GM12874 (cell line): Measurements from ENCODE around the gene SHISA8.

ENCODE experiments used
- TF ChIP-seq, protein P1 (sequence below): IDR thresholded peaks from 2 replicates; pipeline ENCODE4 v1.5.1; 2011; ENCODE audit warnings: low read depth, mild to moderate bottlenecking, control low read depth, low read length, moderate library complexity; ENCODE audit not compliant: insufficient read depth

Gene SHISA8

DNA sequence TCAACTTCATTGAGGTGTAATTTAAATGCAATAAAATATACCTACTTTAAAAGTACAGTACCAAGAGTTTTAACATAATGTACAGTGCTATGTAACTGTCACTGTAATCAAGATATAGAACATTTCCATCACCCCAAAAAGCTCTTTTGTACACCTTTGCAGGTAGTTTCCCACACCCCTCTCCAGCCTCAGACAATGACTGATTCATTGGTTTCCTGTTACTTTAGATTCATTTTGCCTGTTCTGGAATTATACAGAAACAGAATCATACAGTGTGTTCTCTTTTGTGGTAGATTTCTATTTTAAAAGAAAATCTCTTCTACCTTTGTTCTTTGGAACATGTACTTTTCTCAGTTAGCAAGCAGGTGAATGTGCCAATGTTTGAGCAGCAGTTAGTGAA, 38.2 kb downstream of the SHISA8 start:
- TF ChIP-seq, protein P1, sequence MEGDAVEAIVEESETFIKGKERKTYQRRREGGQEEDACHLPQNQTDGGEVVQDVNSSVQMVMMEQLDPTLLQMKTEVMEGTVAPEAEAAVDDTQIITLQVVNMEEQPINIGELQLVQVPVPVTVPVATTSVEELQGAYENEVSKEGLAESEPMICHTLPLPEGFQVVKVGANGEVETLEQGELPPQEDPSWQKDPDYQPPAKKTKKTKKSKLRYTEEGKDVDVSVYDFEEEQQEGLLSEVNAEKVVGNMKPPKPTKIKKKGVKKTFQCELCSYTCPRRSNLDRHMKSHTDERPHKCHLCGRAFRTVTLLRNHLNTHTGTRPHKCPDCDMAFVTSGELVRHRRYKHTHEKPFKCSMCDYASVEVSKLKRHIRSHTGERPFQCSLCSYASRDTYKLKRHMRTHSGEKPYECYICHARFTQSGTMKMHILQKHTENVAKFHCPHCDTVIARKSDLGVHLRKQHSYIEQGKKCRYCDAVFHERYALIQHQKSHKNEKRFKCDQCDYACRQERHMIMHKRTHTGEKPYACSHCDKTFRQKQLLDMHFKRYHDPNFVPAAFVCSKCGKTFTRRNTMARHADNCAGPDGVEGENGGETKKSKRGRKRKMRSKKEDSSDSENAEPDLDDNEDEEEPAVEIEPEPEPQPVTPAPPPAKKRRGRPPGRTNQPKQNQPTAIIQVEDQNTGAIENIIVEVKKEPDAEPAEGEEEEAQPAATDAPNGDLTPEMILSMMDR: no peak

DNA sequence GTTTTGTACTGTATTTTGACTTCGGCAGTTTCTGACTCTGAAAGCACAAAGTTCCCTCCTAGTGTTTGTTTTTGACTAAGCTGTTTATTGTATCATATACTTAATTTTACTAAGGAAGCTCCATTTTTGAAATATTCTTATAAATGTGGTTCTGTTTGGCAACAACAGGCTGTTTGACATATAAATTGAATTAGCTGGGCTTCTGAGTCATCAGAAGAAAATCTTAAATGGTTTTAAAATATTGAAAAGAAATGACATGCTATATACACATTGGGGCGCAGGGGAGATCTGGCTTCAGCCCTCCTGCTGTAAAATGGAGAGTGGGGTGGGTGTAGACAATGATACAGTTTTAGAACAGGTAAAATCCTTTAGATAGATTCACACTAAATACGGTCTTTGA, 38.6 kb downstream of the SHISA8 start:
- TF ChIP-seq, protein P1: no peak

DNA sequence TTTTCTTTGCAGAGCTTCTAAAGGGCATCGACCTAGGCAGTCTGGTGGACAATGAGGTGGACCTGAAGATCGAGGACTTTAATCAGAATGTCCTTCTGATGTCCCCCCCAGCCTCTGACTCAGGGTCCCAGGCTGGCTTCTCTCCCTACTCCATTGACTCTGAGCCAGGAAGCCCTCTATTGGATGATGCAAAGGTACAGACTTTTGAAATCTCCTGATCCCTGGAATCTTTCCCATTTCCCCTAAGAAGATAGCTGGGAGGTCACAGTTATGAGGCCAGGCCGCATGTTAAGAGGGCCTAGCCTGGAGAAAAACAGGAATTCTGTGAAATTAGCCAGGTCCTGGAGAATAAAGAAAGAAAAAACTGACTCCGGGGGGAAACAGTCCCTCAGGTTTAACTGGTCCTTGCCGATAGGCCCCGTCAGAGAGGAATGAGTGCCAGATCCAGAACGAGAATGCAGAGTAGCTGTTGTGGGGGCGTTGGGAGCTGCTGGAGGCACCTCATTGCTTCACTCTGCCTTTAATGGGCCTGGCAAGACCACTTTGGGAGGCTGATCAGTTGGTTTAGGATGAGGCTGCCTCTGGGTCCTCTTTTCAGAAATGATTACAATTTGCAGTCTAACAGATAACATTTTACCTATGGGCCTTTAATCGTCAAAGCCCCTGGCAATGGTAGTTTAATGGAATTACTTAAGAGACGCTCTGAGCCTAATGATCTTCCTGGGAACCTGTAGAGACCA, 39.2 kb downstream of the SHISA8 start:
- TF ChIP-seq, protein P1: no peak

DNA sequence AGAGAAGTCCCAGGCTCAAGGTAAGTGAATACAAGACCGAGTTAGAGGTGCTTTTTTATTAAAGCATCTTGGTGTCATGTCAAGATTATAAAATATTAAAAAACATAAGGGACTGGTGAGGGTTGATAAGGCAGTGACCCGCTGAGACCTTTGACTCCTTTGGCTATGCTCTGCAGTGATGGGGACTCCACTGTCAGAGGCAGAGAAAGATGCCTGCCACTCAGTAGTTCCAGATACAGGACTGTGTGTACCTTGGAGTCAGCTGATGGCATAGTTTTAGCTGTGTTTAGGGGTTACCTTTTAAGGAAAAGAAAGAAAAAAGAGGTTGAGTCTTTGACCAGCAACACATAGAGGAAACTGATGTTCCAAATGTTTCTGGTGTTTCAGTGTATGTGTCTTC, 40.8 kb downstream of the SHISA8 start:
- TF ChIP-seq, protein P1: no peak

DNA sequence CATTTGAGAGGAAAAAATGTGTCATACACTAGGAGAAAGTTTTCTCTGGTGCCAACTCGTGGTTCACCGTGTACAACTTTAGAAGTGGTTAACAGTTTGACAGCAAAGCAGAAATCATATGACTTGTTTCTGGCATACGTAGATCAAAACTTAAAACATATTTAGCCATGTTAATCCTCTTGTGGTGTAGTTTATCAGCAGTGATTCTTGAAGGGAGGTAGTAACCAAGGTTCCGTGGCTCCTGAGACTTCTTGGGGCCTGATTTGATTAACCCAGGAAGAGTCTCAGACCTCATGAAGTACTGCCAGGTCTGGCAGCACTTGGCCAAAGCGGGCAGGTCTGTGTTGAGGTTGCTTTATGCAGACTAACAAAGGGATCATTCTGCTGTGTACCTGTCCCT, 41.5 kb downstream of the SHISA8 start:
- TF ChIP-seq, protein P1: no peak

DNA sequence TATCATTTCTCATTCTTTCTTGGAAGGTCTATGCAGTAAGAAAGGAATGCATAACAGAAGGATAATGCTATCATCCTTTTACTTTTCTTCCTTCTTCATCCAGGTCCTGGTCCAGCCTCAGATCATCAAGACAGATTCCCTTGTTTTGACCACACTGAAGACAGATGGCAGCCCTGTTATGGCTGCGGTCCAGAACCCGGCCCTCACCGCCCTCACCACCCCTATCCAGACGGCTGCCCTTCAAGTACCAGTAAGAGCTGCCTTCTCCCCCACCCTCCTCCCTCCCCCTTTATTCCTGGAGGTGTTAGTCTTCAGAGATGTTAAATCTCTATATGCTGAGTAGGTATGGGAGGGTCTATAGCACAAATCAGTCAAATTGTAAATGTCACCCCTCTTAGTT, 44.1 kb downstream of the SHISA8 start:
- TF ChIP-seq, protein P1: no peak

DNA sequence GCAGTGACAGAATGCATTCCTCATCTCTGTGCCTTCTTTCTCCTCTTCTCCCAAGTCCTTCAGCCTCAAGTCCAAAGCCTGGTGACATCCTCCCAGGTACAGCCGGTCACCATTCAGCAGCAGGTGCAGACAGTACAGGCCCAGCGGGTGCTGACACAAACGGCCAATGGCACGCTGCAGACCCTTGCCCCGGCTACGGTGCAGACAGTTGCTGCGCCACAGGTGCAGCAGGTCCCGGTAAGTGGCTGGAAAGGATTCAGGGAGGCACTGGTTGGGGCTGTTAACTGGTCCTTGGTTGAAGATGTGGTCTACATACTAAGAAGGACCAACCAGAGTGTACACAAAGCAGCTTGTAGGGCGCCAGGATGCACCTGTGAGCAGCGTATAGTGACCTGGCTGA, 46.3 kb downstream of the SHISA8 start:
- TF ChIP-seq, protein P1: no peak
